GM18505 (cell line): ENCODE data around the gene RNF4.

Experiments used
- ATAC-seq: cut with Tn5 transposase; IDR thresholded peaks from one replicate; pipeline ENCODE4 v1.9.1; 2021; ENCODE audit not compliant: unreplicated experiment
- POLR2A ChIP-seq: IDR thresholded peaks from 4 replicates; pipeline ENCODE4 v1.6.1; 2011; ENCODE audit warnings: borderline replicate concordance; ENCODE audit not compliant: insufficient read depth, insufficient read length; ENCODE audit errors: extremely low read depth

The RNF4 gene

GRCh38 chr4:2558301-2558700 is 89.4 kb downstream of the RNF4 start:
- ATAC-seq, result no peak
- TF ChIP-seq POLR2A, result no peak

- TF ChIP-seq POLR2A, result no peak
- no peak for ATAC-seq
These were observed 91.3 kb downstream of the RNF4 start for GRCh38 chr4:2560167-2560566.
